ENCODE results near the gene GINS1.
"Not testable (repeated sequence)": the region's sequence is repeated elsewhere in the genome, so short reads cannot be mapped to it uniquely, and the experiment has no call there.

The GINS1 gene

DNA sequence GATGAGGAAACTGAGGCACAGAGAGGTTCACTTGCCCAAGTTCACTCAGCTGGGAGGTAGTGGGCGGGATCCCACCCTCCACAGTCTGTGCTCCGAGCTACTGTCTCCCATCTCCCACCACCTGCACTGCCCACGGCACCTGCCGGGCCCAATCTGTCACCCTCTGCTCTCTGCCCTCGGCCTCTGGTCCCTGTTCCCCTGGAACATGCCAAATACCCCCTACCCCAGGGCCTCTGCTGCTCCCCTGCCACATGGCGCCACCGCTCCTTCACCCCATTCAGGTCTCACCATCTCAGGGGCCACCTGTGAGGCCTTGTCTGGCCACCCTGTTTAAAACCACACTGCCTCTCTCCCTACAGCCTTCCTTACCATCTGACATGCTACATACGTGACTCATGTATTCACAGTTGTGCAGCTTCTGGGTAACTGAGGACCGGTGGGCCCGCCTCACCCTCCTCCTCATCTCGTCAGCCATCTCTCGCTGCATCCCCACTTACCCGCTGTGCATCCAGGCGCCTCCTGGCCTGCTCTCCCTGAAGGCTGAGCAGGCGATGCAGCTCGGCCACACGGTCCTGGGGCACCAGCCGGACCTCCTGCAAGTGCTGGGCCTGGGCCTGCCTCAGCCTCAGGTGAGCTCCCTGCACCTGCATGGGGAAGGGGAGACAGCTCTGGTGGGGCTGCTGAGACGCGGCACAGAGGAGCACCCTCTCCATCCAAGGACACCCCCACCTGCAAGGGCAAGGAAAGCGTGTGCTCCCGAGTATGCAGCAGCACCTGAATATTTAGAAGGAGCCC is 50.6 kb downstream of the GINS1 start:
- no peak for DNase-seq

- DNase-seq: no peak
Measured at GRCh38 chr20:25459111-25459830, 51.8 kb downstream of the GINS1 start.

DNA sequence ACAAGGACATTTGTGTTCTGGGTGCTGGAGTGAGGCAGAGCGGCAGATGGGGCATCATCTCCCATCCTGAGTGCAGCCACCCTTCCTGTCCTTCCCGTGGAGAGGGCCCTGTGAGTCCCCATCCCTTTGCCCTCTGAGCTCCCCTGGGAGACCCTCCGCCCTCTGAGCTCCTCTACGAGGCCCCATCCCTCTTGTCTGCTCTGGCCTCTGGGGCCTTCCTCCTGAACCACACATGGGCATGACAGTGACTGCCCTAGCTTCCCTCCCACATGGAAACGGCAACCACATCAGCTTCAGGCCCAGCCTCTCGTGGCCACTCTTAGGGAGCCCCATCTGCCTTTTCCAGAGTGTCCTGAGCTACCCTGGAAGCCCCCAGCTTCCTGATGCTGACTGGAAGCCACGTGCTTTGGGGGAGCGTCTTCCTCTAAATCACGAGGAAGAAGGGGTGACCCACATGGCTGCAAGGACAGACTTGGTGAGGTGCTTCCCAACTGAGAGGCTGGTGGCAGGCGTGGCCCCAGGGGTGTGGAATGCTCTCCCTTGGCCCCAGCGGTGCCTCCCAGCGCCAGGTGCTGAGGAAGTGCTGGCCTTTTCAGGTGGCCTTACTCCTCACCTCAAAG is 52.6 kb downstream of the GINS1 start:
- no peak for DNase-seq

- DNase-seq: no peak
Measured at GRCh38 chr20:25460566-25461280, 53.2 kb downstream of the GINS1 start.

GRCh38 chr20:25461281-25461650 is 53.8 kb downstream of the GINS1 start:
- DNase-seq: no peak

- DNase-seq: no peak
Measured at GRCh38 chr20:25461786-25462545, 54.5 kb downstream of the GINS1 start.

DNA sequence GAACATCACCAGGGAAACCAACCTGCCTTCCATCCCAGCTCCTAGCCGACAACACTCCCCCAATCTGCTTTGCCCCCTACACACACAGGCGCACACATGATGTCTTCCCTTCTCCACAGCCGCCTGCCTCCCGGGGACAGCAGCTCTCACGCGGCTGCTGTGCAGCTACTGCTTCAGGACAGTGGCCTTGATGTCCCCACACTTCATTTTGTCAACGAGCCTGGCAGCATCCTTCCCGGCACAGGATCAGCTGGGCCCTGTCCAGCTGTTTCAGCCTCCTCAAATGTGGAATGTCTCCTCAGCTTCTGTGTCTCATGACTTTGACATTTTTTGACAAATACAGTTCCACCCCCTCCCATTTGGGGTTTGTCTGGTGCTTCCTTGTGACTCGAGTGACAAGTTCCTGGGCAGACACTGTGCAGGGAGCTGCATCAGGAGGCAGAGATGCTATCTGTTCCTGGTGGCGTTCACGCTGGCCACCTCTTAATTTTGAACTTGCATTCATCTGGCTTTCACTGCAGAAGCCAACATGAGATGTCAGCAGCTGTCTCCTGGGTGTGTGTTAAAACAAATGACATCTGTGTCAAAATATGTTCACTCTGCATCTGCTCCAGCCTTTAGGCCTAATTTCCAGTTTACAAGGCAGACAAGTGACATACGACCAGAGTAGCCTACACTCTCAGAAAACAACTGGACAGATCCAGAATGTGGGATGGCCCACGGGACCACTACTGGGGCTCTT is 57.2 kb downstream of the GINS1 start:
- DNase-seq: no peak

DNA sequence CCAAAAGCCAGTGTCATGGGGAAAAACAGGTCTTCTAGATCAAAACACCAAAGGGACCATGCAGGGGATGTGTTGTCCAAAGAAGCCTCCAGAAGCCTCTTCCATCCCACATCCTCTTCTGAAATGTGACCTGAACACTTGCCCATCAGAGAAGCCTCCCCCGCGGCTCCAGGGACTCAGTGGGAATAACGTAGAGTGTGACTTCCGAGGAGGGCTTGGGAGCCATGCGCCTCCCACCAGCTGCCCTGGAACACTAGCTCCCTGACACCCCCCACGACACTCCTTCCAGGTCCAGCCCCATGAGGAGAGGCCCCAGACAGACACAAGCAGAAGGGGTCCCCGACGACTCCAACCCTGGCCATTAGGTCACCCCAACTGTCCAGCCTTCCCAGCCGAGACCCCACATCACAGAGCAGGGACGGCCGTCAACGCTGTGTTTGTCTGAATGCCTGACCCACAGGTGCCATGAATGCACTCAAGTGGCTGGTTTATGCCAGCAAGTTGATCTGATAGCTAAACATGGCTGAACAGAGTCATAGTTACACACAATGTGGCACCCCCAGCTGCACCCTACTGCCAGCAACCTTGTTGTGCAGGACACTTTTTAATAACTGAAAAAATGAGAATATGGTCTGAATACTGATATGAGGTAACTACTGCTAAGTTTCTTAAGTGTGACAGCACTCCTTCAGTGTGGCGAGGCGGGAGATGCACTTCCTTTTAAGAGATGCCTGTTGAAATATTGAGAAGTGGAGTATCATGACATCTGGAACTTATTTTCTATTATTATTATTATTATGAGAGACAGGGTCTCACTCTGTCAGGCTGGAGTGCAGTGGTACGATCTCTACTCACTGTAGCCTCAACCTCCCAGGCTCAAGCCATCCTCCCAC is 58.0 kb downstream of the GINS1 start:
- DNase-seq: no peak

- no peak for DNase-seq
Measured at GRCh38 chr20:25466846-25467245, 59.4 kb downstream of the GINS1 start.

DNA sequence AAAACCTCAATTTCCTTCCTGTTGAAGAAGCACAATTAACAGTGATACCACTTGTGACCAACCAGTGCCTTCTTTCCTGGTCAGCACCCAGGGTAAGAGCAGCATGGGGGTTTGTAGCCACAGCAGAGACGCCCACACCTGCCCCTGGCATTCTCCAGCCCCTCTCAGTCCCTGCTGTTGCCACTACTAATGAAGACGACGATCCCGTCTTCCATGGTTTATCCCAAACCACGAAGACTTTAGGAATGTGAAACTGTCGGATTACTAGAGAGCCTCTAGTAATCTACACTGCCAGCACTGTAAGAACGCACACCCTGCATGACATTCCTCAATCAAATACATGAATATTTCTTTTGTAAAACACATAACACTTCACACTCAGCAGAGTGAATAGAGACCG is 60.0 kb downstream of the GINS1 start:
- no peak for DNase-seq

DNA sequence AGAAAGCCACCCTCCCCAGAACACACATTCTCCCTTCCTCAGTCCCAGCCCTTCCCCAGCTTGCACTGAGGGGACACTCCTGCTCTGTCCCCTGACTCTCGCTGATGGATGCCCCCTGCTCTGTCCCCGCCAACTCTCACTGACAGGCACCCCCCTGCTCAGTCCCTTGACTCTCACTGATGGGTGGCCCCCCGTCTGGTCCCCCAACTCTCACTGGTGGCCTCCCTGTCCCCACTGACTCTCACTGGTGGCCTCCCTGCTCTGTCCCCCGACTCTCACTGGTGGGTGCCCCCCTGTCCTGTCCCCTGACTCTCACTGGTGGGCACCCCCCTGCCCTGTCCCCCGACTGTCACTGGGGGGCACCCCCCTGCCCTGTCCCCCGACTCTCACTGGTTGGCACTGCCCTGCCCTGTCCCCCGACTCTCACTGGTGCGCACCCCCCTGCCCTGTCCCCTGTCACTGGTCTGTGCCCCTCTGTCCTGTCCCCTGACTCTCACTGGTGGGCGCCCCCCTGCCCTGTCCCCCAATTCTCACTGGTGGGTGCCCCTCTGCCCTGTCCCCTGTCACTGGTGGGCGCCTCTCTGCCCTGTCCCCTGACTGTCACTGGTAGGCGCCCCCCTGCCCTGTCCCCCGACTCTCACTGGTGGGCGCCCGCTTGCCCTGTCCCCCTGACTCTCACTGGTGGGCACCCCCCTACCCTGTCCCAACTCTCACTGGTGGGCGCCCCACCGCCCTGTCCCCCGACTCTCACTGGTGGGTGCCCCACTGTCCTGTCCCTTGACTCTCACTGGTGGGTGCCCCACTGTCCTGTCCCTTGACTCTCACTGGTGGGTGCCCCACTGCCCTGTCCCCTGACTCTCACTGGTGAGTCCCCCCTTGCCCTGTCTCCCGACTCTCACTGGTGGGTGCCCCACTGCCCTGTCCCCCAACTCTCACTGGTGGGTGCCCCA is 60.9 kb downstream of the GINS1 start:
- no peak for DNase-seq

GRCh38 chr20:25469558-25469957 is 62.1 kb downstream of the GINS1 start:
- DNase-seq: no peak

DNA sequence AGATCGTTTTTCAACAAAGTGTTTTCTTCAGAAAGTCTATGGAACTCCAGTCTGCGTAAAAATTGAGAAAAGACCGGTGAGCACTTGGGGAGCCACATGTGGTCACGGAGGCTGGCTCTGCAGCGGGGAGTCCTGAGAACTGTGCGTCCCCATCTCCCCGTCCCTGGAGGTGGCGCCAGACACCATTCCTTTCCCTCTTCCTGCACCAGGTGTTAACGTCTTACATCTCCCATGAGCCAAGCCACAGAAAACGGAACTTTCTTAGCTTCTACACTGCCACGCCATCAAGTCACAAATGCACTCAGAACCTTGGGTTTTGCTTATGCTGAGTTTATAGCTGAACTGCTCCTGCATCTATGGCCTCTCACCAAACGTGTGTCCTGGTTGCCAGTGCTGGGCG is 62.6 kb downstream of the GINS1 start:
- DNase-seq: peak; percentile 35 to 42

GRCh38 chr20:25471020-25471419 is 63.5 kb downstream of the GINS1 start:
- no peak for DNase-seq

DNA sequence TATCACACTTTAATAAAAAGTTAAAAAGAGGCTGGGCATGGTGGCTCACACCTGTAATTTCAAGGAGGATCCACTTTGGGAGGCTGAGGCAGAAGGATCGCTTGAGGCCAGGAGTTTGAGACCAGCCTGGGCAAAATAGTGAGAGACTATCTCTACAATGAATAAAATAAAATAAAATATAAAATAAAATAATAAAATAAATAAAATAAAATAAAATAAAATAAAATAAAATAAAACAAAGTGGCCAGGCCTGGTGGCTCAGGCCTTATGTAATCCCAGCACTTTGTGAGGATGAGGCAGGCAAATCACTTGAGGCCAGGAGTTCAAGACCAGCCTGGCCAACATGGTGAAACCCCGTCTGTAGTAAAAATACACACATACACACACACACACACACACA is 65.8 kb downstream of the GINS1 start:
- DNase-seq: not testable (repeated sequence)

- no peak for DNase-seq
Measured at GRCh38 chr20:25476106-25477013, 68.9 kb downstream of the GINS1 start.

DNA sequence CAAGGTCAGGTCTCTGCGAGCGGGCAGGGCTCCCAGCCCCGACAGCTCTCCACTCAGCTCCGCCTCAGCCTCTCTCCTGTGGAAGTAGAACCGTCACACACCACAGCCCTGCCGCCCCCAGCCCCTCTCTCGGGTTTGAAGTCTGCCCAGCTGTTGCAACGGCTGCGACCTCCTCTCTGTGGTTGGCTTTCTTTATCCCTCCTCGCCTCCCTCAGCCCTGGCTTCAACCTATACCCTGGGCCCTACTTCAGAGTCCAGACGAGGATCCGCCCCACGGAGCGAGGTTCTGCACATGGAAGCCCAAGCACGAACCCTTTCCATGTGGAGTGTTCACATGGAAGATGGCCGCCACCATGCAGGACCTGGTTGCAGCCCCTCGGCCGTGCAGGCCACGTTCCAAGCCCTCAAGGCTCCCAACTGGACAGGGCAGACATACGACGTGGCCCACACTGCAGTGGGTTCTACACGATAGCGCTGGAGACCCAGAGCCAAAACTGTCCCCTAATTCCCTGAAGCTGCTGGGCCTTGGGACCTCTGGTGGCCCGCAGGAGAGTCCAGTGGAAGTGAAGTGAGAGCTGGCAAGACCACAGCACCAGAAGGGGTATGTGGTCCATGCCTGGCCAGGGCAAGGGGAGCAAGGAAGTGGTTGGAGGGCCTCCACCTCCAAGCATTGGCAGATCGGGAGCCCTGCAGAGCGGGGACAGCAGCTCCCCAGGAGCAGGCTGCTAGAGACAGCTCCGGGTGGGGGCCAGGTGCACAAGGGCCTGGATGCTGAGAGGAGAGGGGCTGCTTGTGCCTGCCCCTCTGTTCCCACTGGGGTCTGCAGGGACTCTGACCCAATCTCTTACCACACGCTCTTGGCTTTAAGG is 69.8 kb downstream of the GINS1 start:
- no peak for DNase-seq
